Measurements from ENCODE around the gene C1QTNF8. TPM values are rescaled to one million over a fixed set of nuclear protein-coding genes. Genes with fewer than 3 reads are reported as not detected.
A peak's percentile ranks its signal among the peaks of the same experiment; 100 is the strongest.

The C1QTNF8 gene
- total RNA-seq, 2 experiments from 2014 or later, result not detected

DNA sequence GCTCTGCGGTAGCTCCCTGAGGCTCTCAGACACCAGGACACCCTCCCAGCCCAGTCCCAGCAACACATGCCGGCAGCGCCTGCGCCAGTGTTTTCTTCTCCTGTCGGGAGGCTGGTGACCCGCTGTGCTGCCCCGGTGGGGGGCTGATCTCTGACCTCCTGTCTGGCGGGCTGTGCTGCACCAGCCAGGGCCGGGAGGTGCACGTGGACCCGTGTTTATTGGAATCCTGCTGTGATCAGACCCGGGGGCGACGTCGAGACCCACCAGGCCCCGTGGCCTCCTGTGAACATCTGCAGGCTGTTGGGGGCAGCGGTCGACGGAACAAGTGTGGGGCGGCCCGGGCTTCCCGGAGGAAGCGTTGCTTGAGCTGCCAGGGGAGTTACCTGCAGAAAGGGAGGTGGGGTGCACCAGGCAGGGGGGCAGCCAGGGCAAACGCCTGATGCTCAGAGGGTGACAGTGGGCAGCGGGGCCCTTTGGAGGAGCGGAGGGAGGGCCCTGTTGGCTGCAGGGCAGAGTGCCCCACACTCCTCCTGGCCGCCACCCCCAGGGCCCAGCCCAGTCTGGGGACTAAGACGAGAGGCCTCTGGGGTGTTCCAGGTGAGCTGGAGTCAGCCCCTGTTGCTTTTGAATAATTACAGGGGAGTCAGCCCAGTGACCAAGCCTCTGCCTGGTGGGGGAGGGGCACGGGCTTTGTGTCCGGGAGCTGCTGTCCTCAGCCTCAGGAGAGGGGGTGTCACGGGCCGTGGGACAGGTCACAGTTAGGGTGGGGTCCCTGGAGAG lies 25.8 kb downstream of the C1QTNF8 start:
- Mint-ChIP-seq H3K36me3 (ENCODE audit: low read depth) (no peaks in the 10 kb centered on the region), H3K9me3 (no peaks in the 10 kb centered on the region), H3K27me3 (peaks cover 17% of the 10 kb centered on the region), H3K4me3 (no peak overlapping the region), H3K4me1 (peaks cover 4% of the 10 kb centered on the region), H3K27ac (no peak overlapping the region)
- ChIA-PET CTCF (interaction anchor here (1.8 kb wide), 1 partner anchor 13 kb away, joined by 6 read pairs; no protein-coding TSS in a partner anchor), POLR2A (no interaction called here)
- DNase-seq, result no peak

DNA sequence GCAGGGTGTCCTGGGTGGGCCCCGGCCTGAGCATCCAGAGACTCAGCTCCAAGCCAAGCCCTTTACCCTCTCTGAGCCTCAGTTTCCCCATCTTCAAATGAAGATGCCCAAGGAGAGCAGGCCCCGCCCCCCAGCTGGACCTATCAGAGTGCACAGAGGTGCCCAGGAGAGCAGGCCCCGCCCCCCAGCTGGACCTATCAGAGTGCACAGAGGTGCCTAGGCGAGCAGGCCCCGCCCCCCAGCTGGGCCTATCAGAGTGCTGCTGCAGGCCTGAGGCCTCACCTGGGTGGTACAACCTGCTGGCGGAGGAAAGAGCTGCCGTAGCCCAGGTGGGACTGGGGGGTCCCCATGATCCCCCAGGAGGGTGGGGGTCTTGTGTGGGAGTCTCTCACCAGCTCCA lies 26.9 kb downstream of the C1QTNF8 start:
- Mint-ChIP-seq H3K27ac (no peak overlapping the region), H3K9me3 (no peaks in the 10 kb centered on the region), H3K4me1 (peaks cover 4% of the 10 kb centered on the region), H3K36me3 (ENCODE audit: low read depth) (no peaks in the 10 kb centered on the region), H3K4me3 (no peak overlapping the region), H3K27me3 (peaks cover 23% of the 10 kb centered on the region)
- ChIA-PET CTCF (interaction anchor here (0.7 kb wide), 1 partner anchor 34 kb away, joined by 3 read pairs; no protein-coding TSS in a partner anchor), POLR2A (no interaction called here)
- no peak for DNase-seq

DNA sequence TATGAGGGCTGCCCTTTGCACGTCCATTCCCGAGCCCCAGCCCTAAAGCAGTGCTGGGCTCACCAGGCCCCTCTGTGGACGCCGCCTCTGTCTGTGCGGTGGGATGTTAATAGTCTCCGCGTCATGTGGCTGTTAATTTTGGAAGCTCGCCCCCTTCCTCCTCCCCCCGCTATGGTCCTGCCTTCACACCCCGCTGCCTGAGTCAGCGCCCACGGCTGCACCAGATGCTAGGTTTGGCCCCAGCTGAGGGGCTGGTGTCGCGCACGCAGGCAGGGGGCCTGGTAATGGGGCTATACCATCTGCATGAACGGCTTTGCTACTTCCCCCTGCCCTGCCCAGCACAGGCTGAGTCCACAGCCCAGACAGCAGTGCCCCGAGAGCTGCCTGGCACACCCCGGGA lies 27.6 kb downstream of the C1QTNF8 start:
- no peak overlapping the region for H3K27ac Mint-ChIP-seq
- no peaks in the 10 kb centered on the region for H3K9me3 Mint-ChIP-seq
- CTCF ChIA-PET, result no interaction called here
- no peak for DNase-seq
- no peaks in the 10 kb centered on the region for H3K36me3 Mint-ChIP-seq (ENCODE audit: low read depth)
- POLR2A ChIA-PET, result no interaction called here
- H3K4me3 Mint-ChIP-seq, result no peak overlapping the region
- H3K27me3 Mint-ChIP-seq, result peaks cover 23% of the 10 kb centered on the region
- H3K4me1 Mint-ChIP-seq, result peaks cover 4% of the 10 kb centered on the region

DNA sequence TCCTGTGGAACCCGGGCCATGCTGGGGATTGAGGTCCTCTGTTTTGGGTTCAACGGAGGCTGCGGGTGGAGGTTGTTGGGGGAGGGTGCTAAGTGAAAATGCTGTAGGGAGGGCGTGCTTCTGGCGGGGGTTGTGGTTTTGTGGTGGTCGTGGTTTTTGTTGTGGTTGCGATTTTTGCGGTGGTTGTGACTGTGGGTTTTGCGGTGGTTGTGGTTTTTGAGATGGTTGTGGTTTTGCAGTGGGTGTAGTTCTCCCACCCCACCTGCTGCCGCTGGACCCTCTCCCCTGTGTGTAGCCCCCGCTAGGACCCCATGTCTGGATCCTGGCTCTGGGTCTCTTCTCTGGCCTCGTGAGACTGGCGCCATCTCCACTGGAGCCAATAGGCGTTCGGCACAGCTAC lies 28.4 kb downstream of the C1QTNF8 start:
- H3K4me3 Mint-ChIP-seq, result peak overlapping the region; percentile 53
- CTCF ChIA-PET, result no interaction called here
- peaks cover 23% of the 10 kb centered on the region for H3K27me3 Mint-ChIP-seq
- DNase-seq, result no peak
- H3K36me3 Mint-ChIP-seq (ENCODE audit: low read depth), result no peaks in the 10 kb centered on the region
- peak overlapping the region; percentile 86 for H3K27ac Mint-ChIP-seq
- no peaks in the 10 kb centered on the region for H3K9me3 Mint-ChIP-seq
- peaks cover 4% of the 10 kb centered on the region for H3K4me1 Mint-ChIP-seq
- POLR2A ChIA-PET, result no interaction called here

DNA sequence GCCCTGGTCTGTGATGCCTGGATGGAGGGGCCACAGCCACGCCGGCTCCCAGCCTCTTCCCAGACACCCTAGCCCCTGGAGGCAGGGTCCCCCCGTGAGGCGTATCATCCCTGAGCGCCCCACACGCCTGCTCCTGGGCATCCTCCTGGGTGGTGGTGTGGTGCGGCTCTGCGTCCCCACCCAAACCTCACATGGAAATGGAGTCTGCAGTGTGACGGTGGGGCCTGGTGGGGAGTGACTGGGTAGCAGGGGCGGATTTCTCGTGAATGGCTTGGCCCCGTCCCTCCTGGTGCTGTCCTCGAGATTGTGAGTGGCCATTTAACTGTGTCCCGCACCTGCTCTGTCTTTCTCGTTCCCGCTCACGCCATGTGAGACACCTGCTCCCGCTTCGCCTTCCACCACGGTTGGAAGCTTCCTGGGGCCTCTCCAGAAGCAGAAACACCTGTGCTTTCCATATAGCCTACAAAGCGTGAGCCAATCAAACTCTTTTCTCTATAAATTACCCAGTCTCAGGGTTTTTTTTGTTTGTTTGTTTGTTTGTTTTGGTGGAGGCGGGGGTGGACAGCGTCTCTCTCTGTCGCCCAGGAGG lies 29.4 kb downstream of the C1QTNF8 start:
- Mint-ChIP-seq H3K9me3 (no peaks in the 10 kb centered on the region), H3K4me3 (no peak overlapping the region), H3K27me3 (peaks cover 19% of the 10 kb centered on the region), H3K4me1 (peaks cover 4% of the 10 kb centered on the region), H3K36me3 (ENCODE audit: low read depth) (no peaks in the 10 kb centered on the region), H3K27ac (peak overlapping the region; percentile 86)
- CTCF ChIA-PET, result interaction anchor here (0.9 kb wide), 1 partner anchor 9 kb away, joined by 4 read pairs; no protein-coding TSS in a partner anchor
- POLR2A ChIA-PET, result no interaction called here
- no peak for DNase-seq

DNA sequence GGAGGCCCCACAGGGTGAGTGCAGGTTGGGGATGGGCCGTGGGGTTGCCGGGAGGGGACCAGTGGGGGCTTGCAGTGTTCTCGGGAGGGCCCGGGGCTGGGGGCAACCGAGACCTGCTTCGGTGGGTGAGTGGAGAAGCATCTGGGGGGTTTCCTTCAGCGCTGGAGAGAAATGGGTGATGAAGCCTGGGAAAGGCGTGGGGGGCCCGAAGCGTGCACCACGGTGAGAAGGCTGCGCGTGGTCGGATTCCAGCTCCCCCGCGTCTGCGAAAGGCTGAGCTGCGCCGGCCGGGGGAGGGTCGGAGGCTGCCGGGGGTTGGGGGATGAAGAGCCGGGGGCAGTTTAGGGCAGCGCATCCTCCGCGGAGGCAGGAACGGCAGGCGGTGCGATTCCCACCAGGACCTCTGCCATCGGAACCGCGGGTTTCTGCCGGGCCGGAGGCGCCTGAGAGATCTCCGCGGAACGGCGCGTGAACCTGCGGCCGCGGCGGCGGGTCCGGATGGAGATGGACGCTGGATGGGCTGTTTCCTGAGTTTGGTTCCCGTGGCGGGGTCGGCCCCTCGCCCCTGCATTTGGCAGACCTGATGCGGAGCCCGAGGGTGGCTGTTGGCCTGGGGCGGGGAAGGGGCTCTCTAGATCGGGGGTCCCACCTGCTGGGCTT lies 30.4 kb downstream of the C1QTNF8 start:
- no peak for DNase-seq
- H3K9me3 Mint-ChIP-seq, result no peaks in the 10 kb centered on the region
- peaks cover 4% of the 10 kb centered on the region for H3K4me1 Mint-ChIP-seq
- peaks cover 15% of the 10 kb centered on the region for H3K27me3 Mint-ChIP-seq
- CTCF ChIA-PET, result interaction anchor here (0.9 to 1.5 kb wide), 2 partner anchors 8 to 10 kb away, joined by 3 to 4 read pairs; no protein-coding TSS in a partner anchor
- H3K27ac Mint-ChIP-seq, result no peak overlapping the region
- no peaks in the 10 kb centered on the region for H3K36me3 Mint-ChIP-seq (ENCODE audit: low read depth)
- POLR2A ChIA-PET, result no interaction called here
- no peak overlapping the region for H3K4me3 Mint-ChIP-seq

DNA sequence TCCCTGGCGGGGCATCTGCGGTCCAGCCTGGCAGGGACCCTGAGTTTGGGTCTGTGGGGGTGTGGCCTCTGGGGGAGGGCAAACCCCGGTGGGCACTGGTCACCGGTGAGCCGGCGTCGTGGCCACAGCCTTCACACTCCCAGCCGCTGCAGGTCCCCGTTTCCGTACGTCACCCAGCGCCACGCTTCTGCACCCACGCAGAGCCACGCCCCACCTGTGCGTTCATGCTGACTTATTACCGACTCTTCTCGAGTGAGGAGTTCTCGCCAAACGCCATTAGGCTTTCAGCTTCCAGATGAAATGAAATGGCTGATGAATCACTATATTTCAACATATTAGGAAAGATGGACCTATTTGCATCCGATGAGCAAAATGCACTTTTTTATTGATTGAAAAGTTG lies 32.3 kb downstream of the C1QTNF8 start:
- ChIA-PET CTCF (interaction anchor here (0.6 to 1.5 kb wide), 2 partner anchors 8 to 87 kb away, joined by 3 read pairs; no protein-coding TSS in a partner anchor), POLR2A (no interaction called here)
- peaks cover 4% of the 10 kb centered on the region for H3K4me1 Mint-ChIP-seq
- H3K4me3 Mint-ChIP-seq, result no peak overlapping the region
- peaks cover 5% of the 10 kb centered on the region for H3K9me3 Mint-ChIP-seq
- H3K36me3 Mint-ChIP-seq (ENCODE audit: low read depth), result no peaks in the 10 kb centered on the region
- H3K27me3 Mint-ChIP-seq, result peaks cover 13% of the 10 kb centered on the region
- H3K27ac Mint-ChIP-seq, result peak overlapping the region; percentile 28
- DNase-seq, result no peak

DNA sequence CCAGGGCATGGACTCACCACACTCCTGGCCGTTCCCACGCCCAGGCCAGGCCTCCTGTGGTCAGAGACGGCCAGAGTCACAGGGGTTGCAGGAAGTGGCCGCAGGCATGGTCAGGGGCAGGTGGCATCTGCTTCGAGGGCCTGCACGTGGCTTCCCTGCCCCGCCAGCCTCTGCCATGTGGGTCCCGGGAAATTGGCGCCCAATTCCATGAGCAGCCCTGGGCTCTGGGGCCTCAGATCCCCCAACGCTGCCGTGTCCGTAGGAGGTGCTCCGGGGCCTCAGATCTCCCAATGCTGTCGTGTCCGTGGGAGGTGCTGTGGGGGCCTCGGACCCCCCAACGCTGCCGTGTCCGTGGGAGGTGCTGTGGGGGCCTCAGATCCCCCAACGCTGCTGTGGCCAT lies 33.1 kb downstream of the C1QTNF8 start:
- CTCF ChIA-PET, result interaction anchor here (0.6 kb wide), 1 partner anchor 88 kb away, joined by 3 read pairs; no protein-coding TSS in a partner anchor

DNA sequence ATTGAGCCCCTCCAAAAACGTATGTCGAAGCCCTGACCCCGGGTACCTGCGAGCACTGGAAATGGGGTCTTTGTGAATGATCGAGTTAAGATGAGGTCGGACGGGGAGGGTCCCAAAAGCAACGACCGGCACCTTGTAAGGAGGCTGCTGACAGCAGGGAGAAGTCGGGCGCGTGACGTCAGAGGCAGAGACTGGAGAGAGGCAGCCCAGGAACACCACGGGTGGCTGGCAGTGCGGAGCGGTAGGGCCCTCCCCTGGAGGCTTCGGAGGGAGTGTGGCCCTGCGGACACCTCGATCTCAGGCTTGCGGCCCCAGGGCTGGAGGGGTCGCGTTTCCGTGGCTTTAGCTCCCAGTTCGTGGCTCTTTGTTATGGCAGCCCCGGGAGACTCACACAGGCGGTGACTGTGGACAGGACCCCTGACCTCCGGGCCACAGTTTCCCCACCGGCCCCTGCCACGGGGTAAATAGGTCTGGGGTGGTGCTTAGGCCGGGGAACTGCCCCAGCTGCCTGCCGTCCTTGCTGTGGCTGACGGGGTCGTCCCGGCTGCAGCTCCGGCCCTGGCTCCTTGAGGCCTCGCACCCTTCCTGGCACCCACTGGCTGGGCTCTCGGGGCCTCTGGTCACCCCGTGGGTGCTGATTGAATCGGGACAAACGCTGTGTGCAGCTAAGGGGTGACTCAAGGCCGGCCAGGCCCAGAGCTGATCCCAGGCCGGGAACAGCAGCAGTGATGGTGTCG lies 34.1 kb downstream of the C1QTNF8 start:
- H3K4me3 Mint-ChIP-seq, result no peak overlapping the region
- H3K27ac Mint-ChIP-seq, result no peak overlapping the region
- H3K27me3 Mint-ChIP-seq, result peaks cover 6% of the 10 kb centered on the region
- H3K36me3 Mint-ChIP-seq (ENCODE audit: low read depth), result no peaks in the 10 kb centered on the region
- POLR2A ChIA-PET, result no interaction called here
- H3K9me3 Mint-ChIP-seq, result peaks cover 5% of the 10 kb centered on the region
- CTCF ChIA-PET, result interaction anchor here (0.8 kb wide), 1 partner anchor 162 kb away, joined by 3 read pairs; no protein-coding TSS in a partner anchor
- DNase-seq, result no peak
- no peaks in the 10 kb centered on the region for H3K4me1 Mint-ChIP-seq

More for the DNA sequence above, 33.1 kb downstream of the C1QTNF8 start:
- H3K36me3 Mint-ChIP-seq (ENCODE audit: low read depth), result no peaks in the 10 kb centered on the region
- H3K4me3 Mint-ChIP-seq, result no peak overlapping the region
- H3K27ac Mint-ChIP-seq, result no peak overlapping the region
- peaks cover 4% of the 10 kb centered on the region for H3K4me1 Mint-ChIP-seq
- peaks cover 5% of the 10 kb centered on the region for H3K9me3 Mint-ChIP-seq
- no peak for DNase-seq
- POLR2A ChIA-PET, result no interaction called here
- peaks cover 13% of the 10 kb centered on the region for H3K27me3 Mint-ChIP-seq

DNA sequence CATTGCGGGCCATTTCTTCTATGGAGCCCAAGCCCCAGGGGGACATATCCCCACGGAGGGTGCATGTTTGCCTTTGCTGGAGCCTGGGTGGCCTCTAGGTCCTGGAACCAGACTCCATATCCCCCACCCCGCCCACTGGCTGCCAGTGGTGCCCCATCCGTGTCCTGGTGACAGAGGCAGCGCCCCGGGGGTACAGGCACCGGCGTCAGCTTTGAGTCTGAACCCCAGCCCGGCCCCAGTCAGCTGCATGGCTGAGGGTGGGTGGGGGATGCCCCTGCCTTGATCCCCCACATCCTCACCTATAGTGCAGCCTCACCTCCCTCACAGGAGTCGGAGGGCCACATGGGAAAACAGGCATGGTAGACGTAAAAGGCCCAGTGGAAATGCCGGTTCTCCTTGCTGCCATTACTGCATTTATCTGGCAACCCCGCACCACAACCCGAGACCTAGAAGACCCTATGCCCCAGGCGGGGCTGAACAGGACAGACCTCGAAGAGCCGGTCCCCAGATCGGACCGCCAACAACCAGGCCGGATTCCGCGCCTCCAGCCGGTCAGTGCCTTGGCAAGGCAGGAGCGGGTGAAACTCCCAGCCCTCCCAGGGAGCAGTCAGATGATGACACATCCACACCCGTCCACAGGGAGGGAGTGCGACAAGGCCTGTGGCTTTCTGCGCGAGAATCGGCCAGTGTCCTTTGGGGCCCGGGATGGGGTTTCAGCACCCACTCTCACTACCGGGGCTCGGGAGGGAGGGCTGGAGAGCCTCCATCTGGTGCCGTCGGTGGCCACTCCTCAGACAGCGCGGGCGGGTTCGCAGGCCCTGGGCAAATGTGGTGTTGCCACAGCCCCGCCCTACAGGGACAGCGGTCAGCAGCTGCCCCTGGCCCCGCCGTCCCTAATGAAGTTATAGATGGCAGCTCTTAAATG lies 35.4 kb downstream of the C1QTNF8 start:
- ChIA-PET POLR2A (no interaction called here), CTCF (no interaction called here)
- no peak overlapping the region for H3K27ac Mint-ChIP-seq
- H3K27me3 Mint-ChIP-seq, result peaks cover 6% of the 10 kb centered on the region
- H3K4me1 Mint-ChIP-seq, result no peaks in the 10 kb centered on the region
- H3K4me3 Mint-ChIP-seq, result no peak overlapping the region
- H3K9me3 Mint-ChIP-seq, result peaks cover 5% of the 10 kb centered on the region
- no peaks in the 10 kb centered on the region for H3K36me3 Mint-ChIP-seq (ENCODE audit: low read depth)
- DNase-seq, result no peak

DNA sequence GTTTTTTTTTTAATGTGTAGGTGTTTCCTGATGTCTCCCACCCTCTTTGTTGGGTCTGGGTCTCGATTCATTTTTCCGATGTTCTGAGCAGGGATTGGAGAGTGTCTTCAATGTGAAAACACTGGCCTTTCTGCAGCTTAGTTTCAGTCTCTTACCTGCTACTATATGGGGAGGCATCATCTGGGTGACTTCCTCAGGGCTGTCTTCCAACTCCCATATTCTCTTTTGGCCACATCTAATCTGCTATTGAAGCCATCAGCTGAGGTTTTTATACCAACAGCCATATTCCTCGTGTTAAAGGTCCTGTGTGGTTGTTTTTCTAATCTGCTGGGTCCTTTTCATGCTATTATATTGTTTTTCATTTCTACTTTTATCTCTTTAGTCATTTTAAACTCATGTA lies 36.7 kb downstream of the C1QTNF8 start:
- CTCF ChIA-PET, result no interaction called here

DNA sequence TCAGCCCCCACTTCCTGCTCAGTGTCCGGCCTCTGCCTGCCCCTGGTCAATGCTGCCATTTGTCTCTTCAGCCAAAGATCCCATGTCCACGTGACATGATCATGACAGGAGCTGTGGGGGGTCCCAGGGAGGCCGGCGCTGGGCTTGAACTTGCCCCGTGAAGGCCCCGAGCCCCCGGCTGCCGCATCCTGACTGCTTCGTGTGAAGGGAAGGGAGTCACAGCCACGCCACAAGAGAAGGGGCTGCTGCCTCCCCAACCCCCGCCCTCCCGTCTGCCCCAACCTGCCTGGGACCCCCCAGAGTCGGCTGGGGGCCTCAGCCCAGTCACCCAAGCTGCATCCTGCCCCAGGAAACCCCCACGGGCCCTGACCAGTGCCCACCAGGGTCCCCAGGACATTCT lies 37.8 kb downstream of the C1QTNF8 start:
- Mint-ChIP-seq H3K4me1 (no peaks in the 10 kb centered on the region), H3K27me3 (no peaks in the 10 kb centered on the region), H3K36me3 (ENCODE audit: low read depth) (no peaks in the 10 kb centered on the region), H3K27ac (no peak overlapping the region), H3K4me3 (no peak overlapping the region), H3K9me3 (peaks cover 5% of the 10 kb centered on the region)
- POLR2A ChIA-PET, result no interaction called here
- no peak for DNase-seq
- CTCF ChIA-PET, result interaction anchor here (1.7 kb wide), 1 partner anchor 12 kb away, joined by 6 read pairs; no protein-coding TSS in a partner anchor

More for the DNA sequence above, 36.7 kb downstream of the C1QTNF8 start:
- no peak for DNase-seq
- POLR2A ChIA-PET, result no interaction called here
- H3K4me1 Mint-ChIP-seq, result no peaks in the 10 kb centered on the region
- H3K27me3 Mint-ChIP-seq, result no peaks in the 10 kb centered on the region
- no peaks in the 10 kb centered on the region for H3K36me3 Mint-ChIP-seq (ENCODE audit: low read depth)
- no peak overlapping the region for H3K4me3 Mint-ChIP-seq
- H3K27ac Mint-ChIP-seq, result no peak overlapping the region
- peaks cover 5% of the 10 kb centered on the region for H3K9me3 Mint-ChIP-seq
